HG02642 (cell line): ENCODE data around the gene SPTLC1.
"Not testable (repeated sequence)": the region's sequence is repeated elsewhere in the genome, so short reads cannot be mapped to it uniquely, and the experiment has no call there.

ENCODE experiments used
- ATAC-seq: cut with Tn5 transposase; IDR thresholded peaks from one replicate; pipeline ENCODE4 v1.9.1; 2021; ENCODE audit warnings: mild to moderate bottlenecking; ENCODE audit not compliant: unreplicated experiment, poor library complexity

SPTLC1 gene

GRCh38 chr9:92036411-92036746 lies 78.8 kb downstream of the SPTLC1 start:
- no peak for ATAC-seq

- ATAC-seq, result no peak
These were observed 79.4 kb downstream of the SPTLC1 start for GRCh38 chr9:92035687-92036410.

- no peak for ATAC-seq
These were observed 80.1 kb downstream of the SPTLC1 start for GRCh38 chr9:92035146-92035545.

GRCh38 chr9:92033991-92034390 lies 81.2 kb downstream of the SPTLC1 start:
- ATAC-seq, result no peak

GRCh38 chr9:92033307-92033706 lies 81.9 kb downstream of the SPTLC1 start:
- ATAC-seq, result no peak

- no peak for ATAC-seq
These were observed 82.3 kb downstream of the SPTLC1 start for GRCh38 chr9:92032891-92033290.

- no peak for ATAC-seq
These were observed 84.8 kb downstream of the SPTLC1 start for GRCh38 chr9:92030367-92030766.

- no peak for ATAC-seq
These were observed 85.7 kb downstream of the SPTLC1 start for GRCh38 chr9:92029553-92029952.

- no peak for ATAC-seq
These were observed 88.8 kb downstream of the SPTLC1 start for GRCh38 chr9:92026206-92027002.

- not testable (repeated sequence) for ATAC-seq
These were observed 93.2 kb downstream of the SPTLC1 start for GRCh38 chr9:92021785-92022541.

GRCh38 chr9:92019658-92020057 lies 95.6 kb downstream of the SPTLC1 start:
- ATAC-seq, result no peak

- no peak for ATAC-seq
These were observed 104.3 kb downstream of the SPTLC1 start for GRCh38 chr9:92010705-92011536.

GRCh38 chr9:92010253-92010652 lies 105.0 kb downstream of the SPTLC1 start:
- ATAC-seq, result not testable (repeated sequence)

GRCh38 chr9:92008041-92008440 lies 107.2 kb downstream of the SPTLC1 start:
- no peak for ATAC-seq

GRCh38 chr9:92004045-92004392 lies 111.2 kb downstream of the SPTLC1 start:
- ATAC-seq, result no peak

- no peak for ATAC-seq
These were observed 111.7 kb downstream of the SPTLC1 start for GRCh38 chr9:92003308-92004044.

GRCh38 chr9:92001948-92002347 lies 113.3 kb downstream of the SPTLC1 start:
- ATAC-seq, result not testable (repeated sequence)

- no peak for ATAC-seq
These were observed 114.0 kb downstream of the SPTLC1 start for GRCh38 chr9:92001244-92001643.

- ATAC-seq, result no peak
These were observed 120.1 kb downstream of the SPTLC1 start for GRCh38 chr9:91995000-91995655.
